ENCODE data around the gene FAP.

- TF ChIP-seq POLR2AphosphoS5 (IDR thresholded peaks at IDR 0.05; ENCODE audit: low read depth, low read length) (no peak), POLR2A (IDR thresholded peaks at IDR 0.05; ENCODE audit: low read depth, low read length) (no peak), SPI1 (IDR thresholded peaks at IDR 0.05; ENCODE audit: low read depth, low read length) (no peak), TAF1 (IDR thresholded peaks at IDR 0.05; ENCODE audit: low read depth, low read length) (no peak), PAX5 (IDR thresholded peaks at IDR 0.05; ENCODE audit: insufficient read depth, low read length, severe bottlenecking) (no peak), POU2F2 (IDR thresholded peaks at IDR 0.05; ENCODE audit: low read depth, low read length) (no peak)
These were observed 87.1 kb downstream of the FAP start for GRCh38 chr2:162156149-162156548.
